HCT116 (cell line): ENCODE data around the gene DUSP14. TPM values are rescaled to one million over a fixed set of nuclear protein-coding genes. Genes with fewer than 3 reads are reported as not detected.

ENCODE experiments used
- ATAC-seq: fragments of 200-7000 bp; cut with Tn5 transposase; 2 replicates; pipeline ENCODE4 v1.9.1; 2020; ENCODE audit warnings: mild to moderate bottlenecking, moderate library complexity
- BruUV-seq: library from RNA; stranded (reverse); fragments of 400-500 nt; replicated peaks from 2 replicates; lab custom pipeline; 2021; lab: Mats Ljungman, UMichigan
- CTCF ChIA-PET: fragments of 300-600 bp; sonication (Branson Sonifier 250); formaldehyde crosslinking; loops from one replicate; lab custom pipeline; 2021; ENCODE audit warnings: antibody characterized with exemption; lab: Charles Lee
- POLR2A ChIA-PET: fragments of 300-600, 350-600 bp; sonication (Branson Sonifier 250); formaldehyde crosslinking; loops from one replicate; lab custom pipeline; 2021; ENCODE audit warnings: antibody characterized with exemption; lab: Charles Lee
- RAD21 ChIA-PET, 2 experiments: fragments of 300-600 bp; sonication (Branson Sonifier 250); formaldehyde crosslinking; loops; one replicate each; lab custom pipeline; 2023; ENCODE audit warnings: low total read pairs in 2 of 2; ENCODE audit not compliant: uncharacterized antibody in 2 of 2, unreplicated experiment in 2 of 2, low non-redundant PET in 1 of 2; lab: Charles Lee
- DNase-seq: peaks from one replicate; pipeline ENCODE4 v3.0.0-alpha.2; 2010; ENCODE audit warnings: low read depth, low spot score
- H2AFZ ChIP-seq: fragments of 200-600 bp; shearing (Covaris generic), sonication (generic); 2 replicates; pipeline ENCODE4 v1.6.1; 2017; ENCODE audit warnings: low read depth, mixed run types, mixed read lengths, antibody characterized with exemption, low read length; ENCODE audit not compliant: poor library complexity, severe bottlenecking
- H3K27ac ChIP-seq: 2 replicates; pipeline ENCODE4 v1.5.1; 2012; ENCODE audit warnings: low read depth, low read length
- H3K27me3 ChIP-seq: fragments of 200-600 bp; sonication (generic); 2 replicates; pipeline ENCODE4 v1.6.1; 2016; ENCODE audit warnings: mixed run types, low read length, mixed read lengths; ENCODE audit not compliant: insufficient read depth
- H3K36me3 ChIP-seq, 2 experiments: fragments of 200-500 bp in 1 of 2; fragments of 200-600 bp in 1 of 2; sonication (Bioruptor generic) in 1 of 2; sonication (generic) in 1 of 2; 2 replicates each; pipeline versions ENCODE4 v1.5.1 to v1.6.1; 2014 to 2016; ENCODE audit warnings: low read length in 2 of 2, inconsistent platforms in 1 of 2, mixed read lengths in 1 of 2, mixed run types in 1 of 2; ENCODE audit not compliant: insufficient read depth in 2 of 2, control insufficient read depth in 1 of 2
- H3K4me1 ChIP-seq, 2 experiments: fragments of 200-600 bp in 1 of 2; sonication (generic) in 1 of 2; 2 replicates each; pipeline versions ENCODE4 v1.5.1 to v1.6.1; 2012 to 2017; ENCODE audit warnings: low read length in 2 of 2, inconsistent platforms in 1 of 2, mild to moderate bottlenecking in 1 of 2, mixed read lengths in 1 of 2, mixed run types in 1 of 2, moderate library complexity in 1 of 2; ENCODE audit not compliant: insufficient read depth in 2 of 2, control insufficient read depth in 1 of 2
- H3K4me2 ChIP-seq: fragments of 200-600 bp; sonication (generic); 2 replicates; pipeline ENCODE4 v1.6.1; 2017; ENCODE audit warnings: mixed run types, low read length, mixed read lengths
- H3K4me3 ChIP-seq, 2 experiments: fragments of 200-600 bp in 1 of 2; sonication (generic) in 1 of 2; replicated peaks in 1 of 2; 2 replicates each; pipeline ENCODE4 v1.5.1; 2011 to 2016; ENCODE audit warnings: low read length in 2 of 2, control low read depth in 1 of 2, low read depth in 1 of 2, mild to moderate bottlenecking in 1 of 2, mixed read lengths in 1 of 2, mixed run types in 1 of 2
- H3K79me2 ChIP-seq: fragments of 200-600 bp; sonication (generic); 2 replicates; pipeline ENCODE4 v1.6.1; 2017; ENCODE audit warnings: mild to moderate bottlenecking, mixed run types, low read length, moderate library complexity, mixed read lengths; ENCODE audit not compliant: insufficient read depth
- H3K9ac ChIP-seq: fragments of 200-600 bp; sonication (generic); 2 replicates; pipeline ENCODE4 v1.6.1; 2016; ENCODE audit warnings: low read length, mixed read lengths
- H3K9me2 ChIP-seq: fragments of 200-600 bp; sonication (generic), shearing (Covaris generic); 2 replicates; pipeline ENCODE4 v1.6.1; 2017; ENCODE audit warnings: mixed run types, mild to moderate bottlenecking, moderate library complexity; ENCODE audit not compliant: insufficient read depth
- H3K9me3 ChIP-seq, 2 experiments: fragments of 200-500 bp in 1 of 2; fragments of 200-600 bp in 1 of 2; sonication (Bioruptor generic) in 1 of 2; sonication (generic) in 1 of 2; 2 replicates each; pipeline ENCODE4 v1.6.1; 2014 to 2017; ENCODE audit warnings: low read length in 2 of 2, mixed read lengths in 2 of 2, inconsistent platforms in 1 of 2, low read depth in 1 of 2, mild to moderate bottlenecking in 1 of 2, mixed run types in 1 of 2, moderate library complexity in 1 of 2; ENCODE audit not compliant: control insufficient read depth in 1 of 2, insufficient read depth in 1 of 2
- H4K20me1 ChIP-seq: fragments of 200-600 bp; sonication (generic), shearing (Covaris generic); 2 replicates; pipeline ENCODE4 v1.6.1; 2017; ENCODE audit warnings: mixed run types, mild to moderate bottlenecking, moderate library complexity; ENCODE audit not compliant: insufficient read depth
- ATF3 ChIP-seq: IDR thresholded peaks from 2 replicates; pipeline ENCODE4 v1.6.1; 2012
- CBX3 ChIP-seq: IDR thresholded peaks from 2 replicates; pipeline ENCODE4 v1.6.1; 2012; ENCODE audit warnings: low read depth
- CTCF ChIP-seq, 3 experiments: fragments of 200-600 bp in 1 of 3; sonication (generic) in 1 of 3; IDR thresholded peaks in 2 of 3; conservative IDR thresholded peaks in 1 of 3; 2 replicates each; pipeline ENCODE4 v1.5.1; 2012 to 2017; ENCODE audit warnings: low read depth in 2 of 3, low read length in 2 of 3, antibody characterized with exemption in 1 of 3, borderline replicate concordance in 1 of 3, control low read depth in 1 of 3, mild to moderate bottlenecking in 1 of 3, mixed read lengths in 1 of 3, mixed run types in 1 of 3, moderate library complexity in 1 of 3; ENCODE audit not compliant: insufficient read depth in 1 of 3
- EGR1 ChIP-seq: IDR thresholded peaks from 2 replicates; pipeline ENCODE4 v1.6.1; 2012; ENCODE audit warnings: low read depth
- ELF1 ChIP-seq: IDR thresholded peaks from 2 replicates; pipeline ENCODE4 v1.6.1; 2012; ENCODE audit warnings: low read depth, borderline replicate concordance
- FOSL1 ChIP-seq: IDR thresholded peaks from 2 replicates; pipeline ENCODE4 v1.6.1; 2012; ENCODE audit warnings: low read depth
- JUND ChIP-seq: IDR thresholded peaks from 2 replicates; pipeline ENCODE4 v1.6.1; 2012
- RAD21 ChIP-seq: IDR thresholded peaks from 2 replicates; pipeline ENCODE4 v1.6.1; 2012; ENCODE audit warnings: low read depth, mild to moderate bottlenecking
- REST ChIP-seq: IDR thresholded peaks from 2 replicates; pipeline ENCODE4 v1.6.1; 2012; ENCODE audit warnings: low read depth
- SIN3A ChIP-seq: IDR thresholded peaks from 2 replicates; pipeline ENCODE4 v1.6.1; 2012; ENCODE audit warnings: low read depth
- SP1 ChIP-seq: IDR thresholded peaks from 2 replicates; pipeline ENCODE4 v1.6.1; 2012; ENCODE audit warnings: low read depth
- SRF ChIP-seq: IDR thresholded peaks from 2 replicates; pipeline ENCODE4 v1.6.1; 2012; ENCODE audit warnings: low read depth
- TCF7L2 ChIP-seq: IDR thresholded peaks from 2 replicates; pipeline ENCODE4 v1.7.0; 2011; ENCODE audit warnings: borderline replicate concordance, inconsistent platforms; ENCODE audit not compliant: insufficient read depth, insufficient read length; ENCODE audit errors: extremely low read depth
- YY1 ChIP-seq: IDR thresholded peaks from 2 replicates; pipeline ENCODE4 v1.6.1; 2011; ENCODE audit warnings: low read length, low read depth, moderate library complexity, mild to moderate bottlenecking; ENCODE audit not compliant: insufficient replicate concordance; ENCODE audit errors: extremely low read depth
- ZBTB33 ChIP-seq: IDR thresholded peaks from 2 replicates; pipeline ENCODE4 v1.6.1; 2011; ENCODE audit warnings: mild to moderate bottlenecking, low read length, moderate library complexity; ENCODE audit not compliant: insufficient replicate concordance; ENCODE audit errors: extremely low read depth
- ZFX ChIP-seq: fragments of 450-650 bp; IDR thresholded peaks from 2 replicates; pipeline ENCODE4 v1.6.1; 2017
- intact Hi-C: fragments of 100-400 bp; cut with micrococcal nuclease; formaldehyde crosslinking; loops from 2 replicates; pipeline ENCODE4 v1.10.0; 2022
- total RNA-seq: library from RNA; stranded (reverse); gene quantifications from one replicate; pipeline ENCODE4 v1.2.1, GENCODE V29; 2021; ENCODE audit not compliant: unreplicated experiment

Gene DUSP14
- total RNA-seq, 1 experiment from 2014 or later: 27.6 TPM

GRCh38 chr17:37490638-37491614, 1.2 kb downstream of the DUSP14 start (continued):
- no peak for TF ChIP-seq ZBTB33
- no peak for TF ChIP-seq TCF7L2
- no peak for TF ChIP-seq RAD21
- TF ChIP-seq ATF3: no peak
- TF ChIP-seq, all 23 proteins: peak for 6

- Histone ChIP-seq H2AFZ (no peak overlapping the region), H3K4me1 (peaks cover 52 to 72% of the 10 kb centered on the region in 2 experiments), H3K36me3 (no peaks in the 10 kb centered on the region), H3K27ac (no peak overlapping the region), H3K27me3 (no peaks in the 10 kb centered on the region), H3K4me3 (no peak overlapping the region), H3K9me2 (no peaks in the 10 kb centered on the region), H3K4me2 (peak overlapping the region; percentile 86), H3K9ac (no peak overlapping the region), H4K20me1 (peaks cover 9% of the 10 kb centered on the region; the same call in 1 of the 2 replicates), H3K79me2 (peaks cover 71% of the 10 kb centered on the region), H3K9me3 (no peaks in the 10 kb centered on the region)
- ATAC-seq (no peak), DNase-seq (no peak)
- intact Hi-C loops: loop anchor here (5.0 kb wide), 1 partner anchor 115 kb away; the partner anchor contains the start of gene SYNRG
- ChIA-PET CTCF (no interaction called here), POLR2A (no interaction called here), RAD21 (no interaction called here)
- no TSS peak for BruUV-seq
- TF ChIP-seq JUND: no peak
- no peak for TF ChIP-seq CBX3
- no peak for TF ChIP-seq FOSL1
- no peak for TF ChIP-seq CTCF (IDR thresholded peaks at IDR 0.05 in 2 of 3, conservative IDR thresholded peaks at IDR 0.05 in 1 of 3; ENCODE audit: borderline replicate concordance in 1 of 3, insufficient read depth in 1 of 3, low read depth in 2 of 3, low read length in 2 of 3)
- TF ChIP-seq SP1: no peak
- no peak for TF ChIP-seq ELF1
- no peak for TF ChIP-seq RAD21
- no peak for TF ChIP-seq REST
- no peak for TF ChIP-seq YY1
- no peak for TF ChIP-seq ZFX
- no peak for TF ChIP-seq SRF
- TF ChIP-seq SIN3A: no peak
- no peak for TF ChIP-seq EGR1
These were observed 2.5 kb downstream of the DUSP14 start for GRCh38 chr17:37492167-37492566.
